T follicular helper cell (primary cell): ENCODE measurements around the gene TRIM5.
"Not testable (repeated sequence)": the region's sequence is repeated elsewhere in the genome, so short reads cannot be mapped to it uniquely, and the experiment has no call there.

Source experiments
- DNase-seq: peaks from one replicate; pipeline ENCODE4 v3.0.0-alpha.2; 2020; ENCODE audit warnings: low read depth
- total RNA-seq, 2 experiments: gene quantifications; one replicate each; lab custom pipeline; 2026; lab: John Stamatoyannopoulos, UW

Gene TRIM5
- 15.9 to 28.3 reads per million in 2 experiments for total RNA-seq

DNA sequence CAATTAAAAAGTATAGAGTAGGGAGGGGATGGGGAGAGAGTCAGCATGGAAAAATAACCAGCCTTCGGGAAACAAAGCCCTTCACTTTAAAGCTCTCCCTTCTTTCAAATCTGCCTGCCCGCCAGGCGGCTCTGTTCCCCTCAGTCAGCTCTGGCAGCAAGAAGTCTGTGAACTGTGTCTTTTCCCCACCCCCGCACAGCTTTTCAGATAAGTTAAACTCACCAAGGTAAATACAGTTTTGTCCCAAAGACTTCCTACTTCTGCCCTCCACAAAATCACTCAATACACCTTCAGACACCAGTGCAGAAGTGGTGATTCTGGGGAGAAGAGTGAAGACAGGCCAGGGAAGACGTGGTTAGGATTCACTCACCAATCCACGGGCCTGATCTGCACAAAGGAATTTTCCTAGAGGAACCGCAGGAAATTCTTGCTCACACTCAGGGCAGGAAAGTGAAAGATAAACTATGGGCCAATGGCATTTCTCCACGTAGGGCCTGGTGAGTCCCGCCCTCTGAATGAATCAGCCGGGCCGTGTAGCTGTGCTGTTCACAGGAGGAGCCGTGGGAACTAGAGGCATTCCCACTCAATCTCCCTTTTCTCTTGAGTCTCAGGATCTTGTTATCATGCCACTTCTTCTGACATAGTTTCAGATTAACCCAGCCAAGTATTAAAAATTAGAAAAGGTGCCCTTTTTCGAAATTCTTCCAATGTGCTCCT, at the start of gene TRIM5:
Gene TRIM5, minus strand, starts transcription at position 429 of the 717 bp plus-strand sequence. CDS start 4,897 bp downstream, outside the sequence.
- peak; percentile 69 for DNase-seq

DNA sequence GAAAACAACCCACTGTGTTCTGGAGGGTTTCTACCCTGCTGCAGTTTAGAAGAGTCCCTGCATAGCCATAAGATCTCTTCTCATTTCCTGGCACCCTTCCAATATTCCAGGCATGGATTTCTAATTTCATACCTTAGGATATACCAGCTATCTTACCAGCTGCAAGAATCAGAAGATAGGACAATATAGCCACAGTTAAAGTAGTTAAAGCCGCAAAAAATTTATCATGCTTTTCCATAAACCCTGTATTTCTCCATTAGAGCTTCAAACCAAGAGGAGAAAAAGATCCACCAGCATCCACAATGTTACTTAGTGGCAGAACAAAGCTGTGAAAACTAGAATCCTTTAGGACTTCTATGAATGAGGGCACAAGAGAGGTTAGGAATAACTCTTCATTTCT, 42.8 kb upstream of the TRIM5 start:
- no peak for DNase-seq

GRCh38 chr11:5726351-5726750, 41.5 kb upstream of the TRIM5 start:
- no peak for DNase-seq

DNA sequence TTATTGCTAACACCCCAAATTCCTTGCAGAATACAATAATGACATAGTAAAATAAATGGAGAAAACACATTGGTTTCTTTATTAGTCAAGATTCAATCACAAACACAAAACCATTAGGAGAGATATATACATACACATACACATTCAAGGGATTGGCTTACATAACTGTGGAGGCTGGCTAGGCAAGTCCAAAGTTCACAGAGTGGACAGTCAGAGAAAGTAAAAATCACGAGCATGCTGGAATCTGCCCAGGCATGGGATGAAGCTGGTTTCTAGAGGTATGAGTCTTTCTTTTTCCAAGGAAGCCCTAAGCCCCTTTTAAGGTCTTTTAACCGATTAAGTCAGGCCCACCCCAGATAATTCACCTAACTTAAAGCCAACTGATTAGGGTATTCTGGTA, 37.7 kb upstream of the TRIM5 start:
- no peak for DNase-seq

DNA sequence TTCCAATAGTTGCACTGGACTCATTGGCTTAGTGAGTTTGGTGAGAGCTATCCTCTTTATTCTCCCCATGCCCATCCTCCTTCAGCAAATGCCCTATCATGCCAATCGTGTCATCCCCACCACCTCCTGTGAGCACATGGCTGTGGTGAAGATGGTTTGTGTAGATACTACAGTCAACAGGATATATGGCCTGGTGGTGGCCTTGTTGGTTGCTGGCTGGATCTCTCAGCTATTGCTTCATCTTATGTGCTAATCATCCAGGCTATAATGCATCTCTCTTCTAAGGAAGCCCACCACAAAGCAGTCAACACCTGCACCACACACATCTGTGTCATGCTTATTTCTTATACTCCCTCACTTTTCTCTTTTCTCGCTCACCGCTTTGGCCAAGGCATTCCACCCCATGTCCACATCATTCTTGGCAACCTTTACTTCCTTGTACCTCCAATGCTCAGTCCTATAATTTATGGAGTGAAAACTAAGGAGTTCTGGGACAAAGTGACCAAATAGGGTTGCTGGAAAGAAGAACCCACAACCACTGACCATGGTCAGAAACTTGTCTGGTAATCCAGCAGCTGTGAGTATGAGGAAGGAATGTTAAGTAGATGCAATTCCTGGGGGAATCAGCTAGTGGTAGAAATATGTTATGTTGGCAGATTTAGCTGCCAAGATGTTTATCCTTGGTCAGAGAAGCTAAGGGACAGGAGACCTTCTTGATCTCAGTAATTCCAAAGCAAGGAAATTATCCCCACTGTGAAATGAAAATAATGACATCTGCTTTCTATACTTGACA, 35.0 kb upstream of the TRIM5 start:
- DNase-seq = no peak

DNA sequence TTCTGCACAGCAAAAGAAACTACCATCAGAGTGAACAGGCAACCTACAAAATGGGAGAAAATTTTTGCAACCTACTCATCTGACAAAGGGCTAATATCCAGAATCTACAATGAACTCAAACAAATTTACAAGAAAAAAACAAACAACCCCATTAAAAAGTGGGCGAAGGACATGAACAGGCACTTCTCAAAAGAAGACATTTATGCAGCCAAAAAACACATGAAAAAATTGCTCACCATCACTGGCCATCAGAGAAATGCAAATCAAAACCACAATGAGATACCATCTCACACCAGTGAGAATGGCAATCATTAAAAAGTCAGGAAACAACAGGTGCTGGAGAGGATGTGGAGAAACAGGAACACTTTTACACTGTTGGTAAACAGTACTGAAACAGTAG, 31.6 kb upstream of the TRIM5 start:
- DNase-seq = not testable (repeated sequence)

GRCh38 chr11:5713695-5714094, 28.8 kb upstream of the TRIM5 start:
- DNase-seq = no peak

GRCh38 chr11:5712507-5712906, 27.6 kb upstream of the TRIM5 start:
- no peak for DNase-seq

GRCh38 chr11:5705688-5706087, 20.8 kb upstream of the TRIM5 start:
- DNase-seq = no peak

DNA sequence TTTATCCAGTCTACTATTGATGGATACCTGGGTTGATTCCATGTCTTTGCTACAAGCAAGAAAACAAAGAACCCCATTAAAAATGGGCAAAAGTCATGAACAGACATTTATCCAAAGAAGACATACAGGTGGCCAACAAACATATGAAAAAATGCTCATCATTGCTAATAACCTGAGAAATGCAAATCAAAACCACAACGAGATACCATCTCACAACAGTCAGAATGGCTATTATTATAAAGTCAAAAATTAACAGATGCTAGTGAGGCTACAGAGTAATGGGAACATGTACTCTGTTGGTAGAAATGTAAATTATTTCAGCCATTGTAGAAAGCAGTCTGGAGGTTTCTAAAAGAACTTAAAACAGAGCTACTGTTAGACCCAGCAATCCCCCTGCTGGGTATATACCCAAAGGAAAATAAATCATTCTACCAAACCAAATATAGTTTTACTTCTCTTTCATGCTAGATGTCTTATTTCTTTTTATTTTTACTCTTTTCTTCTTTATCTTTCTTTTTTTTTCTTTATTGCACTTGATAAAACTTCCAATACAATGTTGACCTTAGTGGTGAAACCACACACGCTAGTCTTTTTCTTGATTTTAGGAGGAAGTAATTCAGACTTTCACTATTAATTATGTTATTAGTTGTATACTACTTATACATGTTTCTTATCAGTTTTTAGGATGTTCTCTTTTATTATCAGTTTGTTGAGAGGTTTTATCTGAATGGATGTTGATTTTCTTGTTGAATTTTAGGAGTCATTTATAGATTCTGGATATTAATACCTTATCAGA, 19.1 kb upstream of the TRIM5 start:
- DNase-seq = no peak

DNA sequence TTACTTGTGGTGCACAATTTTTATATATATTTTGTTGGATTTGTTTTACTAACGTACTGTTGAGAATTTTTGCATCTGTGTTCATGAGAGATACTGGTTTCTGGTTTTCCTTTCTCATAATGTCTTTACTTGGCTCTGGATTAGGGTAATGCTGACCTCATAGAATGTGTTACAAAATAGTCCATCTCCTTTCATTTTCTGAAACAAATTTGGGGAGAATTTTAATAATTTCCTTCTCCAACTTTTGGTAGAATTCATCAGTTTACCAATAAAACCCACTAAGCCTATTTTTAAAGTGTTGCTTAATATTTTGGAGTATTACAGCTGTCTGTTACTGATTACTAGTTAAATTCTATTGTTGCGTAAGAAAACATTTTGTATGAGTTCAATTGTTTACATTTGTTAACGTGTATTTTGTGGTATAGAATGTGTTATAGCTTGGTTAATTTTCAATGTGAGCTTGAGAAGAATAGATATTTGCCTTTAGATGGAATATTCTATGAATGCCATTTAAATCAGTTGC, 16.2 kb upstream of the TRIM5 start:
- DNase-seq = no peak

GRCh38 chr11:5700421-5701054, 15.7 kb upstream of the TRIM5 start:
- DNase-seq = no peak

DNA sequence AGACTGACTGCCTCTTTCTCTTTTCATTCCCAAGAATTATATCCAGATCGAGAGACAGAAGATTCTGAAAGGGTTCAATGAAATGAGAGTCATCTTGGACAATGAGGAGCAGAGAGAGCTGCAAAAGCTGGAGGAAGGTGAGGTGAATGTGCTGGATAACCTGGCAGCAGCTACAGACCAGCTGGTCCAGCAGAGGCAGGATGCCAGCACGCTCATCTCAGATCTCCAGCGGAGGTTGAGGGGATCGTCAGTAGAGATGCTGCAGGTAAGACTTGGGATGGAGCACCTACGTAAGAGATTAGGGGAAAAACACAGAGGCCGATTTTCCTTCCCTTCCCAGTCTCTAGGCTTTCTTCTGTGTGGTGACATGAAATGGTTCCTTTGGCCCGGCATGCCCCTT, 13.4 kb upstream of the TRIM5 start:
- no peak for DNase-seq

GRCh38 chr11:5696210-5696609, 11.3 kb upstream of the TRIM5 start:
- no peak for DNase-seq

- DNase-seq = no peak
Measured at GRCh38 chr11:5695580-5695979, 10.7 kb upstream of the TRIM5 start.

GRCh38 chr11:5694642-5695041, 9.8 kb upstream of the TRIM5 start:
- DNase-seq = no peak

DNA sequence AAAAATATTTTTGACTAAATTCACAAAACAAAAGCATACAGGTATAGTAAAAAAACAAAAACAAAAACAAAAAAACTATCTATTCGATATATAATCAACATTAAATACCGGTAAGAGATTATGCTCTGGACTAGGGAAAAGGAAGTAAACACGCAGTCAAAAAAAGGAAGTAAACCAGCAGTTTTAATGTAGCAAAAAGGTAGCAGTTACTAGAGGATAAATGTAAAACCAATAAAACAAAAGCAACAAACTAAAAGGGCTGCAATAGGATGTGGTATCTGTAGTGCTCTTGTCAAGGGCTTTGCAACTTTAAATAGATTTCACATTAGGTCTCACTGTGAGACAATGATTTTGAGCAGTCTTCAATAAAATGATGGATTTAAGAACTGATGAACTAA, 7.1 kb upstream of the TRIM5 start:
- no peak for DNase-seq

GRCh38 chr11:5691238-5691963, 6.5 kb upstream of the TRIM5 start:
- not testable (repeated sequence) for DNase-seq

DNA sequence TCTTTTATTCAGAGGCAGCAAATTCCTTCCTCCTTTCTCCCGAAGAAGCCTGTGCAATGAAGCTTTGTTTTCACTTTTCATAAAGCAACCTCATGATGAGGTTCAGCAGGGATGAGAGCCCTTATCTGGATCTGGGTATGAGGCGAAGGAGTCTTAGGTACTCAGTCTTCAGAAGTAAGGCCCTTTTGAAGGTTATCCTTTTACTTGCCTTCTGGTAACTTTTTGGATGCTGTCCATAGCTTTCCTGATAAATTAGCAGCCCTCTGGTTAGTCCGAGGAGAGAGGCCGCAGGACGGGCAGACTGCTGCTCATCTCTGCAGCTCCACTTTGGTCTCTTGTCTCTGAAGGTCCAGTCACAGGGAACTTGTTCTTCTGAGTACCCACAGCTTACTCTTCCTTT, 5.9 kb upstream of the TRIM5 start:
- no peak for DNase-seq

DNA sequence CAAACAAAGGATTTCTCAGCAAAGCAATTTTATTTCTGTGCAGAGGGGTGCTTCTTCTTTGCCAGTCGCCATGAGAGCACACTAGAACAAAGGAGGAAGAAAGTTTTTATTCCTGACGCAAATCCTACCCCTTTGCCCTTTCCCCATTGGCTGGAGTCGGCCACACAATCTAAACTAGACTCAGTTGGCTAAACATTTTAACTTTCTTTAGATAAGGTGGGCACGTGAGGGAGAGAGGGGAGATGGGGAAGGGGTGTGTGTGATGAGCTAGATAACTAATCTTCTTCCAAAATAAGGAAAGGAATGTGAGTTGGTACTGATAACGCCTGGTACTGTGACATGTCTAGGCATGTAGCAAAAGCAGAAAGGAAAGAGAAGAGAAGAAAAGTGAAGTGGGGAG, 5.3 kb upstream of the TRIM5 start:
- no peak for DNase-seq

DNA sequence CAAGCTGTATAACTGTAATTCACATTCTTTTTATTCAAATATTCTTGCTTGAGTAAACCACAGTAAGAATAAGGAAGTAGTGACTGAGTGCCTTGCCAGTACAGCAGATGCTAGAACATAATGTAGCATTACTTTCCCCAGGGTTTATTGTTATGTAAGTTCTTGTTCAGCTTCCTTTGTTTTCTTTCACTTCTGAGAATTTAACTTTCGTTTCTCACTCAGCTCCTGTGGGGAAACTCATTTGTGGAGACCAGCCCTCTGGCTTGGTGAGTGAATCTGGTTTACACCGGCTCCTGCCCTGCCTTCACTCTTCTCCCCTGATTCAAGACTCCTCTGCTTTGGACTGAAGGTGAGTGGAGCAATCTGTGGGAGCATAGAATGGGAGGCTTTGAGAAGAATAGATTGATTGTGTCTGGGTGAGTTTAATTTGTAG, 4.7 kb upstream of the TRIM5 start, which contains the start of gene TRIM22:
Gene TRIM22, plus strand, starts transcription at position 240 of the 433 bp plus-strand sequence. CDS start 6,443 bp downstream, outside the sequence.
- DNase-seq = peak; percentile 14
